HG02852 (cell line): ENCODE data around the gene CMPK2.

Experiments used
- ATAC-seq: cut with Tn5 transposase; IDR thresholded peaks from one replicate; pipeline ENCODE4 v1.9.1; 2021; ENCODE audit warnings: mild to moderate bottlenecking, moderate library complexity; ENCODE audit not compliant: unreplicated experiment

The CMPK2 gene

GRCh38 chr2:6845312-6845711 is 20.4 kb downstream of the CMPK2 start:
- no peak for ATAC-seq

GRCh38 chr2:6841537-6842287 is 24.0 kb downstream of the CMPK2 start:
- no peak for ATAC-seq

GRCh38 chr2:6838673-6839319 is 26.9 kb downstream of the CMPK2 start:
- no peak for ATAC-seq

- ATAC-seq = no peak
These were observed 30.2 kb downstream of the CMPK2 start for GRCh38 chr2:6835467-6835866.

GRCh38 chr2:6834163-6834562 is 31.5 kb downstream of the CMPK2 start:
- no peak for ATAC-seq

GRCh38 chr2:6833300-6833604 is 32.5 kb downstream of the CMPK2 start:
- ATAC-seq = no peak

- ATAC-seq = no peak
These were observed 33.0 kb downstream of the CMPK2 start for GRCh38 chr2:6832596-6833299.

- no peak for ATAC-seq
These were observed 34.5 kb downstream of the CMPK2 start for GRCh38 chr2:6831229-6831628.

GRCh38 chr2:6828299-6828584 is 37.5 kb downstream of the CMPK2 start:
- no peak for ATAC-seq

GRCh38 chr2:6827566-6828298 is 38.0 kb downstream of the CMPK2 start:
- no peak for ATAC-seq

GRCh38 chr2:6826081-6826913 is 39.4 kb downstream of the CMPK2 start:
- peak; percentile 95 for ATAC-seq

- ATAC-seq = no peak
These were observed 40.7 kb downstream of the CMPK2 start for GRCh38 chr2:6824962-6825361.

- ATAC-seq = no peak
These were observed 42.6 kb downstream of the CMPK2 start for GRCh38 chr2:6823111-6823510.

GRCh38 chr2:6822406-6822805 is 43.3 kb downstream of the CMPK2 start:
- no peak for ATAC-seq

- ATAC-seq = no peak
These were observed 44.7 kb downstream of the CMPK2 start for GRCh38 chr2:6820903-6821584.

- no peak for ATAC-seq
These were observed 45.5 kb downstream of the CMPK2 start for GRCh38 chr2:6820236-6820635.

- ATAC-seq = no peak
These were observed 46.0 kb downstream of the CMPK2 start for GRCh38 chr2:6819668-6820067.

GRCh38 chr2:6818012-6818411 is 47.7 kb downstream of the CMPK2 start:
- no peak for ATAC-seq

- ATAC-seq = no peak
These were observed 50.8 kb downstream of the CMPK2 start for GRCh38 chr2:6814869-6815268.

GRCh38 chr2:6814312-6814711 is 51.4 kb downstream of the CMPK2 start:
- no peak for ATAC-seq
